GM12872 (cell line): ENCODE measurements around the gene OAF.

Source experiments
- CTCF ChIP-seq: IDR thresholded peaks from 3 replicates; pipeline ENCODE4 v1.5.1; 2011; ENCODE audit warnings: low read depth, mild to moderate bottlenecking, low read length, moderate library complexity; ENCODE audit not compliant: insufficient read depth

OAF gene

GRCh38 chr11:120273432-120273831, 62.6 kb downstream of the OAF start:
- no peak for TF ChIP-seq CTCF

- no peak for TF ChIP-seq CTCF
These were observed 68.7 kb downstream of the OAF start for GRCh38 chr11:120279502-120279901.
